Osteoblast (primary cell): ENCODE measurements around the gene TCFL5. TPM values are rescaled to one million over a fixed set of nuclear protein-coding genes. Genes with fewer than 3 reads are reported as not detected.
A peak's percentile ranks its signal among the peaks of the same experiment; 100 is the strongest.
"Not testable (repeated sequence)": the region's sequence is repeated elsewhere in the genome, so short reads cannot be mapped to it uniquely, and the experiment has no call there.

ENCODE experiments used
- DNase-seq: peaks from one replicate; pipeline ENCODE4 v3.0.0; 2011; ENCODE audit warnings: low spot score, mixed read lengths; ENCODE audit not compliant: insufficient read length; ENCODE audit errors: missing footprints
- H2AFZ ChIP-seq: 2 replicates; pipeline ENCODE4 v1.6.0; 2011; ENCODE audit warnings: mild to moderate bottlenecking, low read length
- H3K27ac ChIP-seq: 2 replicates; pipeline ENCODE4 v1.5.1; 2011; ENCODE audit warnings: mild to moderate bottlenecking, low read depth, low read length, moderate library complexity
- H3K27me3 ChIP-seq: 2 replicates; pipeline ENCODE4 v1.6.0; 2012; ENCODE audit warnings: mild to moderate bottlenecking, control low read depth, inconsistent platforms, low read length, moderate library complexity; ENCODE audit not compliant: insufficient read depth
- H3K36me3 ChIP-seq: 2 replicates; pipeline ENCODE4 v1.5.1; 2011; ENCODE audit warnings: mild to moderate bottlenecking, low read length, control low read depth, moderate library complexity; ENCODE audit not compliant: insufficient read depth
- H3K4me1 ChIP-seq: 2 replicates; pipeline ENCODE4 v1.5.1; 2011; ENCODE audit warnings: mild to moderate bottlenecking, low read length, control low read depth, moderate library complexity; ENCODE audit not compliant: insufficient read depth
- H3K4me2 ChIP-seq: 2 replicates; pipeline ENCODE4 v1.6.0; 2011; ENCODE audit warnings: mild to moderate bottlenecking, low read length; ENCODE audit not compliant: insufficient read depth
- H3K4me3 ChIP-seq: fragments of 200-600 bp; sonication (generic); 3 replicates; pipeline ENCODE4 v1.5.1; 2012; ENCODE audit warnings: mild to moderate bottlenecking, low read length, inconsistent platforms; ENCODE audit not compliant: insufficient read depth
- H3K79me2 ChIP-seq: 2 replicates; pipeline ENCODE4 v1.6.0; 2012; ENCODE audit warnings: mild to moderate bottlenecking, low read length, control low read depth, inconsistent platforms; ENCODE audit not compliant: insufficient read depth
- H3K9me3 ChIP-seq: 2 replicates; pipeline ENCODE4 v1.5.1; 2011; ENCODE audit warnings: low read depth, low read length, control low read depth
- H4K20me1 ChIP-seq: 2 replicates; pipeline ENCODE4 v1.6.0; 2012; ENCODE audit warnings: mild to moderate bottlenecking, low read length, control low read depth; ENCODE audit not compliant: insufficient read depth
- total RNA-seq: library from RNA; depleted of rRNA; stranded (reverse); fragments of >200 nt; gene quantifications from 2 replicates; pipeline ENCODE4 v1.2.3, GENCODE V29; 2012
- TF ChIP-seq, protein P1 (sequence below): IDR thresholded peaks from 2 replicates; pipeline ENCODE4 v1.5.1; 2011; ENCODE audit warnings: mild to moderate bottlenecking, low read depth, low read length, moderate library complexity; ENCODE audit errors: extremely low read depth

The TCFL5 gene
- total RNA-seq, 1 donor, result 13.0 TPM

DNA sequence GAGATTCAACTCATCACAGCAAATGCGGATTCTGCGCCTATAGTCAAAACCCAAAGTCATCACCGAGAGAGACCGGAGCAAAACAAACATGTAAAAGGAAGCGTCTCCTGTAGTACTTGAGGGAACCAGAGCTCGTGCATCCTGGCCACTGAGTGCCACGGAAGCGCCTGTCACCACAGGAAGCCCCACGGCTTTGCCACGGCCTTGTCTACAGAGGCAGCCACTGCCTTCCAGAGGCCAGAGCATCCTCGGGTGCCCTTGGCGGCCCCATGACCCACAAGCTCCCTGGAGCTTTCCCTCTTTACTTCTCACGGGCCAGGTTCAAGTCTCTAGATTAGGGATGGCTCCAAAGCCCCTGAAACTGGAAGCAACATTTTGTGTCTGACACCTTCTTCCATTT is 7.5 kb downstream of the TCFL5 start:
- H3K36me3 ChIP-seq, result peaks cover 43% of the 10 kb centered on the region
- H2AFZ ChIP-seq, result no peak overlapping the region

DNA sequence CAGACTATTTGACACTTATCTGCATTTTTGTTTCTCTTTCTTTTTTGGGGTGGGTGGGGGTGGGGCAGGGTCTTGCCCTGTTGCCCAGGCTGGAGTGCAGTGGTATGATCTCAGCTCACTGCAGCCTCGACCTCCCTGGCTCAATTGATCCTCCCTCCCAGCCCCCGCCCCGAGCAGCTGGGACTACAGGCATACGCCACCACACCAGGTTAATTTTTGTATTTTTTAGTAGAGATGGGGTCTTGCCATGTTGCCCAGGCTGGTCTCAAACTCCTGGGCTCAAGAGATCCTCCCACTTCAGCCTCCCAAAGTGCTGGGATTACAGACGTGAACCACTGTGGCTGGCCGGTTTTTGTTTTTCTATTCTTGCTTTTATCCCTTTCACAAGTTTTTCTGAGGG is 8.3 kb downstream of the TCFL5 start:
- peaks cover 42% of the 10 kb centered on the region for H3K36me3 ChIP-seq
- peak; percentile 35 for DNase-seq
- not testable (repeated sequence) for H3K4me3 ChIP-seq, H3K27ac ChIP-seq, H3K79me2 ChIP-seq, H3K27me3 ChIP-seq, H3K9me3 ChIP-seq, H2AFZ ChIP-seq, H4K20me1 ChIP-seq, H3K4me1 ChIP-seq, H3K4me2 ChIP-seq

More for the DNA sequence above, 7.5 kb downstream of the TCFL5 start:
- Histone ChIP-seq H3K4me3 (no peak overlapping the region), H3K4me1 (no peaks in the 10 kb centered on the region), H3K27me3 (no peaks in the 10 kb centered on the region), H4K20me1 (peaks cover 8% of the 10 kb centered on the region), H3K9me3 (no peaks in the 10 kb centered on the region), H3K4me2 (no peak overlapping the region), H3K79me2 (peaks cover 16% of the 10 kb centered on the region), H3K27ac (no peak overlapping the region)
- TF ChIP-seq, protein P1, sequence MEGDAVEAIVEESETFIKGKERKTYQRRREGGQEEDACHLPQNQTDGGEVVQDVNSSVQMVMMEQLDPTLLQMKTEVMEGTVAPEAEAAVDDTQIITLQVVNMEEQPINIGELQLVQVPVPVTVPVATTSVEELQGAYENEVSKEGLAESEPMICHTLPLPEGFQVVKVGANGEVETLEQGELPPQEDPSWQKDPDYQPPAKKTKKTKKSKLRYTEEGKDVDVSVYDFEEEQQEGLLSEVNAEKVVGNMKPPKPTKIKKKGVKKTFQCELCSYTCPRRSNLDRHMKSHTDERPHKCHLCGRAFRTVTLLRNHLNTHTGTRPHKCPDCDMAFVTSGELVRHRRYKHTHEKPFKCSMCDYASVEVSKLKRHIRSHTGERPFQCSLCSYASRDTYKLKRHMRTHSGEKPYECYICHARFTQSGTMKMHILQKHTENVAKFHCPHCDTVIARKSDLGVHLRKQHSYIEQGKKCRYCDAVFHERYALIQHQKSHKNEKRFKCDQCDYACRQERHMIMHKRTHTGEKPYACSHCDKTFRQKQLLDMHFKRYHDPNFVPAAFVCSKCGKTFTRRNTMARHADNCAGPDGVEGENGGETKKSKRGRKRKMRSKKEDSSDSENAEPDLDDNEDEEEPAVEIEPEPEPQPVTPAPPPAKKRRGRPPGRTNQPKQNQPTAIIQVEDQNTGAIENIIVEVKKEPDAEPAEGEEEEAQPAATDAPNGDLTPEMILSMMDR, result no peak
- DNase-seq, result peak; percentile 26

DNA sequence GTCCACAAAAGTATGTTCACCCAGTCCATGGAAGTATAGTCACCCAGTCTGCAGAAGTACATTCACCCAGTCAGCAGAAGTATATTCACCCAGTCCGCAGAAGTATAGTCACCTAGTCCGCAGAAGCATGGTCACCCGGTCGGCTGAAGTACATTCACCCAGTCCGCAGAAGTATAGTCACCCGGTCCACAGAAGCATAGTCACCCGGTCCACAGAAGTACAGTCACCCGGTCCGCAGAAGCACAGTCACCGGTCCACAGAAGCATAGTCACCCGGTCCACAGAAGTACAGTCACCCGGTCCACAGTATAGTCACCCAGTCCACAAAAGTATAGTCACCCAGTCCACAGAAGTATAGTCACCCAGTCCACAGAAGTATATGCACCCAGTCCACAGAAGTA is 8.8 kb downstream of the TCFL5 start:
- H3K27me3 ChIP-seq, result no peaks in the 10 kb centered on the region
- H2AFZ ChIP-seq, result no peak overlapping the region
- no peak overlapping the region for H3K4me2 ChIP-seq
- no peak overlapping the region for H3K27ac ChIP-seq
- no peak overlapping the region for H3K4me3 ChIP-seq
- H4K20me1 ChIP-seq, result no peaks in the 10 kb centered on the region
- H3K36me3 ChIP-seq, result peaks cover 38% of the 10 kb centered on the region
- no peaks in the 10 kb centered on the region for H3K4me1 ChIP-seq
- H3K79me2 ChIP-seq, result peaks cover 6% of the 10 kb centered on the region
- no peaks in the 10 kb centered on the region for H3K9me3 ChIP-seq
- TF ChIP-seq, protein P1, result no peak
- no peak for DNase-seq

DNA sequence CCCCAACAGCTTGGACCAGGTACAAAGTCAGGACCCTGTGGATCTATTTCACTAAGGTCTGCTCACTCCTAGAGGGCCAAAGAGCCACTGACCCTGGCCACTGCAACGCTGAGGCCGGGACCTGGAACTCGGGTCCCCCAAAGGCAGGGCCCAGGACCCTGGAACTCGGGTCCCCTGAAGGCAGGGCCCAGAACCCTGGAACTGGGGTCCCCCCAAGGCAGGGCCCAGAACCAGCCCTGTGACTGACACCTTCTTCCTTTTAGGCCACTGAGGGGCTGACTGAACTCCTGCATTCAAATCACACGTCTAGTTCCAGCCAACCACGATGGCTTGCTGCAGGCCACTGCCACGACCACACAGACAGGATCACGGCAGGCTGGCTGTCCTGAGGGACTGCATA is 9.4 kb downstream of the TCFL5 start:
- DNase-seq, result no peak
- Histone ChIP-seq H3K79me2 (peaks cover 6% of the 10 kb centered on the region), H3K9me3 (no peaks in the 10 kb centered on the region), H3K4me3 (no peak overlapping the region), H3K27ac (no peak overlapping the region), H3K27me3 (no peaks in the 10 kb centered on the region), H3K4me1 (no peaks in the 10 kb centered on the region), H3K4me2 (no peak overlapping the region), H3K36me3 (peaks cover 37% of the 10 kb centered on the region), H4K20me1 (no peaks in the 10 kb centered on the region), H2AFZ (no peak overlapping the region)
- TF ChIP-seq, protein P1, result no peak
